Bronchial epithelial cell (primary cell): ENCODE data around the gene ALPP. TPM values are rescaled to one million over a fixed set of nuclear protein-coding genes. Genes with fewer than 3 reads are reported as not detected.

Source experiments
- DNase-seq: peaks from one replicate; pipeline ENCODE4 v3.0.0-alpha.2; 2010; ENCODE audit warnings: low read depth
- FAIRE-seq: peaks from 2 replicates; lab custom pipeline; 2011; peaks lifted over from hg19 to GRCh38; lab: Jason Lieb, UNC
- H3K27me3 ChIP-seq: 2 replicates; pipeline ENCODE4 v1.5.1; 2011; ENCODE audit warnings: low read length; ENCODE audit not compliant: control insufficient read depth, insufficient read depth
- H3K36me3 ChIP-seq: 2 replicates; pipeline ENCODE4 v1.5.1; 2011; ENCODE audit warnings: low read length; ENCODE audit not compliant: control insufficient read depth, insufficient read depth
- H3K4me3 ChIP-seq: 2 replicates; pipeline ENCODE4 v1.5.1; 2011; ENCODE audit warnings: mild to moderate bottlenecking, low read depth, low read length, control low read depth
- total RNA-seq: library from RNA; depleted of rRNA; stranded (reverse); fragments of >200 nt; gene quantifications from 2 replicates; pipeline ENCODE4 v1.2.1, GENCODE V29; 2014
- TF ChIP-seq, protein P1 (sequence below): IDR thresholded peaks from 2 replicates; pipeline ENCODE4 v1.5.1; 2011; ENCODE audit warnings: mild to moderate bottlenecking, moderate library complexity, low read length, control low read depth, inconsistent platforms; ENCODE audit not compliant: insufficient read depth, severe bottlenecking

The ALPP gene
- total RNA-seq, 1 donor from 2014 or later: not detected

DNA sequence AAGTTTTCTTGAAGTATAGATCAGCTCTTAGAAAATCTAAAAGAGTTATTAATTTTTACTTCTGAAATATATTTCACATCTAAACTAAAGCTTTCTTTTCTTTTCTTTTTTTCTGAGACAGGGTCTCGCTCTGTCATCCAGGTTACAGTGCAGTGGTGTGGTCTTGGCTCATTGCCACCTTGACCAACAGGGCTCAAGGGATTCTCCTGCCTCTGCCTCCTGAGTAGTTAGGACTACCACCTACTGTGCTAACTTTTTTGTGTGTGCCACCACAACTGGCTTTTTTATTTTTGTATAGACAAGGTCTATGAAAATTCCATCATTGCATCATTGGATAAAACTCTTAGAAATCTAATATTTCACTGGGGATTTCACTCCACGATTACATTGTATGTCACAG is 18.1 kb downstream of the ALPP start:
- Histone ChIP-seq H3K36me3 (no peaks in the 10 kb centered on the region), H3K4me3 (no peak overlapping the region), H3K27me3 (no peaks in the 10 kb centered on the region)
- FAIRE-seq: no peak
- TF ChIP-seq, protein P1, sequence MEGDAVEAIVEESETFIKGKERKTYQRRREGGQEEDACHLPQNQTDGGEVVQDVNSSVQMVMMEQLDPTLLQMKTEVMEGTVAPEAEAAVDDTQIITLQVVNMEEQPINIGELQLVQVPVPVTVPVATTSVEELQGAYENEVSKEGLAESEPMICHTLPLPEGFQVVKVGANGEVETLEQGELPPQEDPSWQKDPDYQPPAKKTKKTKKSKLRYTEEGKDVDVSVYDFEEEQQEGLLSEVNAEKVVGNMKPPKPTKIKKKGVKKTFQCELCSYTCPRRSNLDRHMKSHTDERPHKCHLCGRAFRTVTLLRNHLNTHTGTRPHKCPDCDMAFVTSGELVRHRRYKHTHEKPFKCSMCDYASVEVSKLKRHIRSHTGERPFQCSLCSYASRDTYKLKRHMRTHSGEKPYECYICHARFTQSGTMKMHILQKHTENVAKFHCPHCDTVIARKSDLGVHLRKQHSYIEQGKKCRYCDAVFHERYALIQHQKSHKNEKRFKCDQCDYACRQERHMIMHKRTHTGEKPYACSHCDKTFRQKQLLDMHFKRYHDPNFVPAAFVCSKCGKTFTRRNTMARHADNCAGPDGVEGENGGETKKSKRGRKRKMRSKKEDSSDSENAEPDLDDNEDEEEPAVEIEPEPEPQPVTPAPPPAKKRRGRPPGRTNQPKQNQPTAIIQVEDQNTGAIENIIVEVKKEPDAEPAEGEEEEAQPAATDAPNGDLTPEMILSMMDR: no peak
- DNase-seq: no peak

DNA sequence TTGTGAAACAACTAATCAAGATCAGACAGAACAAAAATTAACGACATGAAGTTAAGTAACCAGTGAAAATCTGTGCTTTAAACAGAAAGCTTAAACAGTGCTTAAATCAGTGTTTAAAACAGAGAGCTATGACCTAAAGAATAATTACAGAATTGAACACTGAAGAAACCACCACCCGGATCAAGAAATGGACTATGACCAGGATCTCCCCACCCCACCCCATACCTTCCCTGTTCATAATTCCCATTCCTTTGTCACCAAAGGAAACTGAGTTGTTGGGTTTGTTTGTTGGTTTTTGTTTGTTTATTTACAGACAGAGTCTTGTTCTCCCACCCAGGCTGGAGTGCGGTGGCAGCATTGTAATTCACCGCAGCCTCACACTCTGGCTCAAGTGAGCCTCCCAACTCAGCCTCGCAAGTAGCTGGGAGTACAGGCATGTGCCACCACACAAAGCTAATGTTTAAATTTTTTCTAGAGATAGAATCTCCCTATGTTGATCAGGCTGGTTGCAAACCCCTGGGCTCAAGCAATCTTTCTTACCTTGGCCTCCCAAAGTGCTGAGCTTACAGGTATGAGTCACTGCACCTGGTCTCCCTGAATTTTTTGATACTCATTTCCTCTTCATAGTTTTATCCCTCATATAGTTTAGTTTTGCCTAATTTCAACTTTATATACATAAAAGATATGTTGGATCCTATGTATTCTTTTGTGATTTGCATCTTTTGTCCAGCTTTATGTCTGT is 19.9 kb downstream of the ALPP start:
- TF ChIP-seq, protein P1: no peak
- Histone ChIP-seq H3K27me3 (no peaks in the 10 kb centered on the region), H3K4me3 (no peak overlapping the region), H3K36me3 (no peaks in the 10 kb centered on the region)
- DNase-seq (peak; percentile 26), FAIRE-seq (no peak)

DNA sequence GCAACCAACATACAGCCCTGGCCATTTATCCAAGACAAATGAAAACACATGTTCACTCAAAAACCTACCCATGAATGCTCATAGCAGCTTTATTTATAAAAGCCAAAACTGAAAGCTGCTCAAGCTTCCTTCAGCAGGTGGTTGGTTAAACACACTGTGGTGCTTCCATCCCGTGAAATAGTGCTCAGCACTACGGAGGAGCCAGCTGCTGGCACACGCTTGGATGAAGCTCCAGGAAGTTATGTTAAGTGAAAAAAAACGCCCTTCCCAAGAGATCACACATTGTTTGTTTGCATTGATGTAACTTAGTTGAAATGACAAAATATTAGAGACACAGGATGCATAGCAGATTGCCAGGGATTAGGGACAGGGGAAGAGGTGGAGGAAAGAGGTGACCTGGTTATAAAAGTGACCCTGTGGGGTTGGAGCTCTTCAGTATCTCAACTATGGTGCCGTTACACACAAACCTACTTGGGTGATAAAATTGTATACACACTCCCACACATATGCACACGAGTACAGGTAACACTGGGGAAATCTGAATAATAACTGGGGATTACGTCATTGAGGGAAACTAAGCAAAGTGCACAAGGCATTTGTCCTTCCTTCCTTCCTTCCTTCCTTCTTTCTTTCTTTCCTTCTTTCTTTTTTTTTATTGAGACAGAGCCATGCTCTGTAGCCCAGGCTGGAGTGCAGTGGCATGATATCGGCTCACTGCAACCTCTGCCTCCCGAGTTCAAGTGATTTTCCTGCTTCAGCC is 21.9 kb downstream of the ALPP start:
- H3K27me3 ChIP-seq: no peaks in the 10 kb centered on the region
- FAIRE-seq: no peak
- TF ChIP-seq, protein P1: no peak

DNA sequence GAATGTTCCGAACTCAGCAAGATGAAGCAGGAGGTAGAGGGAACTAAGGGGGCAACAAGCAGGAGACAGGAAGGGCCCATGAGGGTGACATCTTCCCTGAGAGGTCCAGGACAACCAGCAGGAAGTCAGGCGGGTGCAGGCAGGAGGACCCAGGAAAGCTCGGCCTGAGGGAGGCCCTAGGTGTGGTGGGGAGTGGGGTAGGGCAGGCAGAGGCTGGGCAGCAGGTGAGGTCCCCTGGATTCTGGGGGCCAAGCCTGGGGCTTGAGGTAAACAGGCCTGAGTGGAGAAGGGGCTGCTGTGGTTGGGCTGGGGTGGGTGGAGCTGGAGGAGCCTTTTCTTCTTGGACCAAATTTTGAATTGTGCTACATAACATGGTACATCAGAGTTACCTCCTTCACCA is 24.0 kb downstream of the ALPP start:
- DNase-seq: no peak
- Histone ChIP-seq H3K4me3 (no peak overlapping the region), H3K27me3 (no peaks in the 10 kb centered on the region), H3K36me3 (no peaks in the 10 kb centered on the region)
- no peak for FAIRE-seq
- TF ChIP-seq, protein P1: no peak

More for the DNA sequence above, 21.9 kb downstream of the ALPP start:
- no peak for DNase-seq
- H3K4me3 ChIP-seq: no peak overlapping the region
- H3K36me3 ChIP-seq: no peaks in the 10 kb centered on the region

DNA sequence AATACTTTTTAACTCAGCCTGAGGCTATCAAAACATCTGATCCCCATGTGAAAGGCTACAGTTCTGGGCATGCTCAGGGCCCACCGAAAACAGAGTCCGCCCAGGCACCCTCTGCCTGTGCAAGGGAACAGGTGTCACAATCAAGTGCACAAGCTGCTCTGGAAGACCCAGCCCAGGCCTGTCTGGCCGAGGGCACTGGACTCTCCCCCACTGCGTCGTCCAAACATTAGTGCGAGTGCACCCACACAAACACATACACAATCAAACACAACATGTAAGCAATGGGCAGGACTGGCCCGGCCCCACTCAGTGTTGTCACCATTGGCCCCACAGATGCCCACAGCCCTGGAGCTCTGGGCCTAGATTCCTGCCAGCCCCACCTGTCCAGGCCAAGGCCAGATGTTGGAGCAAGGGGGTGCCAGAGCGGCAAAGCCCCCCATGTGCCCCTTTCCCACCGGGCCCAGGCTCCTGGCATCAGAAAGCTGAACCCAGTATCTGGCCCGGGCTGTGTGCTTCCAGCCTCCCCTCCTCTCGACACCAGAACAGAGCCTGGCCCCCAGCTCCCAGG is 27.5 kb downstream of the ALPP start:
- TF ChIP-seq, protein P1: no peak
- Histone ChIP-seq H3K4me3 (no peak overlapping the region), H3K36me3 (no peaks in the 10 kb centered on the region), H3K27me3 (peaks cover 2% of the 10 kb centered on the region)
- FAIRE-seq (no peak), DNase-seq (no peak)
